NB4 (cell line): ENCODE measurements around the gene DMTF1.
"Not testable (repeated sequence)": the region's sequence is repeated elsewhere in the genome, so short reads cannot be mapped to it uniquely, and the experiment has no call there.

Experiments used
- DNase-seq: peaks from one replicate; pipeline ENCODE4 v3.0.0; 2010; ENCODE audit warnings: low read depth
- H3K4me3 ChIP-seq: one replicate; pipeline ENCODE4 v1.5.1; 2011; ENCODE audit warnings: mild to moderate bottlenecking, low read depth, low read length, moderate library complexity
- MYC ChIP-seq: IDR thresholded peaks from 2 replicates; pipeline ENCODE4 v1.6.1; 2011; ENCODE audit warnings: low read depth, low read length
- POLR2A ChIP-seq: IDR thresholded peaks from 2 replicates; pipeline ENCODE4 v1.6.1; 2011; ENCODE audit warnings: mild to moderate bottlenecking; ENCODE audit not compliant: insufficient read length; ENCODE audit errors: extremely low read depth
- TF ChIP-seq, protein P1 (sequence below): IDR thresholded peaks from 2 replicates; pipeline ENCODE4 v1.6.1; 2011; ENCODE audit warnings: low read depth, low read length
- TF ChIP-seq, protein P2 (sequence below): IDR thresholded peaks from one replicate; pipeline ENCODE4 v1.5.1; 2012; ENCODE audit warnings: low read depth, low read length

Gene DMTF1

DNA sequence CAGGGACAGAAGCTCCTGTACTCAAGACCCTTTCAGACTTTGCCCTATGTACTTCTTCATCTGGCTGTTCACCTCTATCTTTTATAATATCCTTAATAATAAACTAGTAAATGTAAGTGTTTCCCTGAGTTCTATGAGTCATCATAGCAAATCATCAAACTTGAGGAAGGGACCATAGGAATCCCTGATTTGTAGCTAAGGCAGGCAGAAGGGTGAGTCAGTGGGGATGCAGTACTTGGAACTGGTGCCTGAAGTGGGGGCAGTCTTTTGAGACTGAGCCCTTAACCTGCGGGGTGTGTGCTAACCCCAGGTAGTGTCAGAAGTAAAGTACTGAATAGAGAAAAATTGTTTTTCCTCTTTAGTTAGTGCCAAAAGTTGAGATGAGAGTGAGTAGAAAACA, 73.4 kb downstream of the DMTF1 start:
- TF ChIP-seq POLR2A (no peak), MYC (no peak)
- TF ChIP-seq, protein P1, sequence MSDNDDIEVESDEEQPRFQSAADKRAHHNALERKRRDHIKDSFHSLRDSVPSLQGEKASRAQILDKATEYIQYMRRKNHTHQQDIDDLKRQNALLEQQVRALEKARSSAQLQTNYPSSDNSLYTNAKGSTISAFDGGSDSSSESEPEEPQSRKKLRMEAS: no peak
- TF ChIP-seq, protein P2, sequence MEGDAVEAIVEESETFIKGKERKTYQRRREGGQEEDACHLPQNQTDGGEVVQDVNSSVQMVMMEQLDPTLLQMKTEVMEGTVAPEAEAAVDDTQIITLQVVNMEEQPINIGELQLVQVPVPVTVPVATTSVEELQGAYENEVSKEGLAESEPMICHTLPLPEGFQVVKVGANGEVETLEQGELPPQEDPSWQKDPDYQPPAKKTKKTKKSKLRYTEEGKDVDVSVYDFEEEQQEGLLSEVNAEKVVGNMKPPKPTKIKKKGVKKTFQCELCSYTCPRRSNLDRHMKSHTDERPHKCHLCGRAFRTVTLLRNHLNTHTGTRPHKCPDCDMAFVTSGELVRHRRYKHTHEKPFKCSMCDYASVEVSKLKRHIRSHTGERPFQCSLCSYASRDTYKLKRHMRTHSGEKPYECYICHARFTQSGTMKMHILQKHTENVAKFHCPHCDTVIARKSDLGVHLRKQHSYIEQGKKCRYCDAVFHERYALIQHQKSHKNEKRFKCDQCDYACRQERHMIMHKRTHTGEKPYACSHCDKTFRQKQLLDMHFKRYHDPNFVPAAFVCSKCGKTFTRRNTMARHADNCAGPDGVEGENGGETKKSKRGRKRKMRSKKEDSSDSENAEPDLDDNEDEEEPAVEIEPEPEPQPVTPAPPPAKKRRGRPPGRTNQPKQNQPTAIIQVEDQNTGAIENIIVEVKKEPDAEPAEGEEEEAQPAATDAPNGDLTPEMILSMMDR: no peak
- no peak for DNase-seq
- no peak overlapping the region for H3K4me3 ChIP-seq

DNA sequence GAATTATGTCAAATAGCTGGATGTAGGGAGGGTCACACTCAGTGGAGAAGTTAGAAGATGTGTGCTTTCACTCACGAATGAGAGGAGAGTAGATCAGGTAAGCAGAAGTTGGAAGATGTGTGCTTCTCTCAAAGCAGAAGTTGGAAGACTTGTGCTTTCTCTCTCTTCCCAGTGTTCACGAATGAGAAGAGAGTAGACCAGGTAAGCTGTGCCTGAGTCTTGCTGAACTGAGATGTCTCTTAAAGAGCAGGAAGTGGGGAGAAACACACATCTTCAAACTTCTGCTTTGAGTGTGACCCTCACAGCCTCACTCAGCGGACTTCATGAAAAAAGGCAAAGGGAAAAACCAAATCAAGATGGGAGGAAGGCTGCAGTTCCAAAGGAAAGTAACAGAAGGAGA, 74.2 kb downstream of the DMTF1 start:
- no peak for DNase-seq
- no peak overlapping the region for H3K4me3 ChIP-seq
- TF ChIP-seq, protein P1: no peak

DNA sequence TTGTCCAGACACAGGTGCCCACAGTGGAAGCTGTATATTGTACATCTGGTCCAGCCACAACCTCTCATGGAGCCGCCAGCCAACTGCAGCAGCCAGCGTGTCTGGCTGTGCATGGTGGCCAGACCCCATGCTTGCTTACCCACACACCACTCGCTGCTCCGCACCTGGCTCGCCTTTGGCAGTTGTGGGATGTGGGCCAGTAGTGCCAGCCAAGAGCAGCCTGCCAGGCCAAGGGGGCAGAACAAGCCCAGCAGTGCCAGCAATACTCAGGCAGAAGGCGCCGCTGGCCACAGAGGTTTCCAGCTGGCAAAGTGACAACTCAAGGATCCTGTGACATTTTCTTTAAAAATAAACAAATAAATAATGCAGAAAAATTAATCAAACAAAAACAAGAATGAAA, 79.0 kb downstream of the DMTF1 start:
- TF ChIP-seq, protein P1: no peak
- TF ChIP-seq, protein P2: no peak
- no peak for TF ChIP-seq MYC
- TF ChIP-seq POLR2A: no peak
- no peak for DNase-seq
- H3K4me3 ChIP-seq: no peak overlapping the region

DNA sequence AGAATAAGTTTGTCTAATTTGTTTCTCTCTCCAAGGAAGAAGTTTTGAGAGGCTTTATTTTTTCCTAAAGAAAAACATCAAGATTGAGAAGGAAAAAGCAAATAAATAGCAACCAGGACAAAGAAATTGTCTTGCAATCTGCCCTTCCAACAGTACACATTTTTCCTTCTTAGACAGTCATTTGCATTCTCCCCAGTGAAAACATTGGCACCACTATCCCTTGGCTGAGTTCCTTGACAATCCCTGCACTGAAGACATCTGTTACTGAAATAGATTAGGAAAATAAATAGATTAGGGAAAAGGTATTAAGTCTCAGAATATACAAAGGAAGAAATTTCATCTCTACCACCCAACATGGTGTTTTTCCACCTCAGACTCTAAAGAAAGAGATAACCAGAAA, 79.5 kb downstream of the DMTF1 start:
- TF ChIP-seq, protein P1: no peak
- no peak for TF ChIP-seq POLR2A
- TF ChIP-seq, protein P2: no peak
- TF ChIP-seq MYC: no peak
- H3K4me3 ChIP-seq: no peak overlapping the region
- DNase-seq: no peak

DNA sequence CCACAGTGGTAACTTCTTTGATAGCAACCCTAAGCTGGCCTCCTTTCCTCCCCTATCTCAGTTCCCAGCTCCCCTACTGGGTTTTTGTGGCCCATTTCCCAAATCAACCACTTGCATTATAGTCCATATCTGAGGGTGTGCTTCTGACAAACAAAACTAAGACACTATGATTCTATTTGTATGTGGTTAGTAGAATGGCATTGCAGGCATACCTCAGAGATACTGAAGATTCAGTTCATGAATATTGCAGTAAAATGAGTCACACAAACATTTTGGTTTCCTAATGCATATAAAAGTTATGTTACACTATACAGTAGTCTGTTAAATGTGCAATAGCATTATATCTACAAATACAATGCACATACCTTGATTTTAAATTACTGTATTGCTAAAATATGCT, 82.7 kb downstream of the DMTF1 start:
- TF ChIP-seq, protein P1: no peak
- TF ChIP-seq MYC: no peak
- no peak for TF ChIP-seq POLR2A
- TF ChIP-seq, protein P2: no peak
- no peak overlapping the region for H3K4me3 ChIP-seq
- no peak for DNase-seq

DNA sequence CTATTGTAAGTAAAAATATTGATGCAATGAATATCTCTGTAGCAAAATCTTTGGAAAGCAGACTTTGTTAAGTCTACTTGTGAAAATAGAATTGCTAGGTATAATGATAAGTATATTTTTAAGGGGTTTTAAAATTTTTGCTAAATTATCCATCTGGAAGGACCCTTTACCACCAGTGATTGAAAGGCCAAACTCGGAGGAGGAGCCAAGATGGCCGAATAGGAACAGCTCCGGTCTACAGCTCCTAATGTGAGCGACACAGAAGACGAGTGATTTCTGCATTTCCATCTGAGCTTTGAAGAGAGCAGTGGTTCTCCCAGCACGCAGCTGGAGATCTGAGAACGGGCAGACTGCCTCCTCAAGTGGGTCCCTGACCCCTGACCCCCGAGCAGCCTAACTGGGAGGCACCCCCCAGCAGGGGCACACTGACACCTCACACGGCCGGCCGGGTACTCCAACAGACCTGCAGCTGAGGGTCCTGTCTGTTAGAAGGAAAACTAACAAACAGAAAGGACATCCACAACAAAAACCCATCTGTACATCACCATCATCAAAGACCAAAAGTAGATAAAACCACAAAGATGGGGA, 86.3 kb downstream of the DMTF1 start:
- not testable (repeated sequence) for DNase-seq, H3K4me3 ChIP-seq

DNA sequence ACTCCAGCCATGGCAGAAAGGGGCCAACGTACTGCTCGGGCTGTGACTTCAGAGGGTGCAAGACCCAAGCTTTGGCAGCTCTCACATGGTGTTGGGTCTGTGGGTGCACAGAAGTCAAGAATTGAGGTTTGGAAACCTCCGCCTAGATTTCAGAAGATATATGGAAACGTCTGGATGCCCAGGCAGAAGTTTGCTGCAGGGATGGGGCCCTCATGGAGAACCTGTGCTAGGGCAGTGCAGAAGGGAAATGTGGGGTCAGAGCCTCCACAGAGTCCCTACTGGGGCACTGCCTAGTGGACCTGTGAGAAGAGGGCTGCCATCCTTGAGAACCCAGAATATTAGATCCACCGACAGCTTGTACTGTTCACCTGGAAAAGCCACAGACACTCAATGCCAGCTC, 93.4 kb downstream of the DMTF1 start:
- not testable (repeated sequence) for H3K4me3 ChIP-seq

More for the DNA sequence above, 93.4 kb downstream of the DMTF1 start:
- not testable (repeated sequence) for DNase-seq
